ENCODE results near the gene HEATR1. TPM values are rescaled to one million over a fixed set of nuclear protein-coding genes. Genes with fewer than 3 reads are reported as not detected.
A peak's percentile ranks its signal among the peaks of the same experiment; 100 is the strongest.

HEATR1 gene
- total RNA-seq, 1 experiment from 2014 or later = 73.0 TPM

DNA sequence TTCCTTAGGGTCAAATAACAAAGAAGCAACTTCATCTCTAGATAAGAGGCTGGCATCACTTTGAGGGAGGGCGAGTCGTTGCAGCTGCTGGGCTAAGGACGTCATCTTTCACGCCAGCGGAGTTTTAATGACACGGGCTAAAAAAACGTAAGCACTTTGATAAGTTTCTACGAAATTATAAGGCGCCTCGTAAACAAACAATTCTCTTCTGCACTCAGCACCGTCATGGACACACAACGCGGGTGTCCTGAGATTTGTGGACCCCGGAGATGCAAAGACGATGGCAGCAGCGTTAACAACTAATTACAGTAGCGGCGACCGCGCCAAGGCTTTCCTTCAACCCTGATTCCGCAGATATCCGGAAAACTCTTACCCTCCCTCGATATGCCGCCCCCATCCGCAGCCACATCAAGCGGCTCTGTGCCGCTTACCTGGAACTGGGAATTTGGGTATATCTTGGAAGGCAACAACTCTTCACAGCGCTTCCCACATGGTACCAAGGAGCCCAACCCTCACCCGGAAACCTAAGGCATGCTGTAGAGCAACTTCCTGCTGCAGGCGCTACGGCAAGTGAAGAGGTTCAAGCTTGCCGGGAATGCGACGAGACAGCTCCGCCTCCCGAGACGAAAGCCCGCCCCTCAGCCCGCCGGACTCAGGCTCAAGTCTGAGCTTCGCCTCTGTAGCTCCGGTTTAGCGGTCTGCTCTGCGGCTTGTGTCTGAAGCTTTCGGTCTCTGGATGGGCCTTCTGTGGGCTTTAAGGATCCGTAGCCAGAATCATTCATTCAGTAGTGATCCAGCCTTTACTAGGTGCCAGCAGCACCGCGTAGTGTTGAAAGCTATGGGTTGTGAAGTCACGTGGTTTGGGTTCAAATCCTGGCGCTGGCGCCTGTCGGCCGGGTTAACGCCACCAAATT lies at the start of gene HEATR1 (continued):
- TF ChIP-seq, protein P1, sequence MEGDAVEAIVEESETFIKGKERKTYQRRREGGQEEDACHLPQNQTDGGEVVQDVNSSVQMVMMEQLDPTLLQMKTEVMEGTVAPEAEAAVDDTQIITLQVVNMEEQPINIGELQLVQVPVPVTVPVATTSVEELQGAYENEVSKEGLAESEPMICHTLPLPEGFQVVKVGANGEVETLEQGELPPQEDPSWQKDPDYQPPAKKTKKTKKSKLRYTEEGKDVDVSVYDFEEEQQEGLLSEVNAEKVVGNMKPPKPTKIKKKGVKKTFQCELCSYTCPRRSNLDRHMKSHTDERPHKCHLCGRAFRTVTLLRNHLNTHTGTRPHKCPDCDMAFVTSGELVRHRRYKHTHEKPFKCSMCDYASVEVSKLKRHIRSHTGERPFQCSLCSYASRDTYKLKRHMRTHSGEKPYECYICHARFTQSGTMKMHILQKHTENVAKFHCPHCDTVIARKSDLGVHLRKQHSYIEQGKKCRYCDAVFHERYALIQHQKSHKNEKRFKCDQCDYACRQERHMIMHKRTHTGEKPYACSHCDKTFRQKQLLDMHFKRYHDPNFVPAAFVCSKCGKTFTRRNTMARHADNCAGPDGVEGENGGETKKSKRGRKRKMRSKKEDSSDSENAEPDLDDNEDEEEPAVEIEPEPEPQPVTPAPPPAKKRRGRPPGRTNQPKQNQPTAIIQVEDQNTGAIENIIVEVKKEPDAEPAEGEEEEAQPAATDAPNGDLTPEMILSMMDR (IDR thresholded peaks at IDR 0.05) = no peak
- TF ChIP-seq, protein P2, sequence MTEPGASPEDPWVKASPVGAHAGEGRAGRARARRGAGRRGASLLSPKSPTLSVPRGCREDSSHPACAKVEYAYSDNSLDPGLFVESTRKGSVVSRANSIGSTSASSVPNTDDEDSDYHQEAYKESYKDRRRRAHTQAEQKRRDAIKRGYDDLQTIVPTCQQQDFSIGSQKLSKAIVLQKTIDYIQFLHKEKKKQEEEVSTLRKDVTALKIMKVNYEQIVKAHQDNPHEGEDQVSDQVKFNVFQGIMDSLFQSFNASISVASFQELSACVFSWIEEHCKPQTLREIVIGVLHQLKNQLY (CRISPR knock-in tag; IDR thresholded peaks at IDR 0.05) = no peak
- TF ChIP-seq IRF2 (CRISPR knock-in tag; IDR thresholded peaks at IDR 0.05; ENCODE audit: borderline replicate concordance, low read depth) (no peak), ZNF416 (CRISPR knock-in tag; IDR thresholded peaks at IDR 0.05) (no peak), GTF2I (CRISPR knock-in tag; conservative IDR thresholded peaks at IDR 0.05) (no peak), OVOL2 (CRISPR knock-in tag; IDR thresholded peaks at IDR 0.05; ENCODE audit: borderline replicate concordance) (no peak), RELA (CRISPR knock-in tag; IDR thresholded peaks at IDR 0.05; ENCODE audit: borderline replicate concordance) (no peak), ZNF232 (CRISPR knock-in tag; IDR thresholded peaks at IDR 0.05) (0 out of 2 replicates have a peak, but pooled peaks have one; percentile 53), ZNF219 (CRISPR knock-in tag; IDR thresholded peaks at IDR 0.05; ENCODE audit: borderline replicate concordance) (no peak), SP1 (CRISPR knock-in tag; conservative IDR thresholded peaks at IDR 0.05) (peak; percentile 92), JUN (CRISPR knock-in tag; IDR thresholded peaks at IDR 0.05) (no peak), SMAD3 (CRISPR knock-in tag; IDR thresholded peaks at IDR 0.05; ENCODE audit: borderline replicate concordance) (peak; percentile 81), FOXK1 (CRISPR knock-in tag; IDR thresholded peaks at IDR 0.05) (peak; percentile 96), ZNF138 (CRISPR knock-in tag; conservative IDR thresholded peaks at IDR 0.05) (no peak), TEAD4 (CRISPR knock-in tag; IDR thresholded peaks at IDR 0.05) (no peak), HMGA2 (CRISPR knock-in tag; IDR thresholded peaks at IDR 0.05) (no peak), ZNF671 (CRISPR knock-in tag; IDR thresholded peaks at IDR 0.05) (no peak)
- TF ChIP-seq, protein P3, sequence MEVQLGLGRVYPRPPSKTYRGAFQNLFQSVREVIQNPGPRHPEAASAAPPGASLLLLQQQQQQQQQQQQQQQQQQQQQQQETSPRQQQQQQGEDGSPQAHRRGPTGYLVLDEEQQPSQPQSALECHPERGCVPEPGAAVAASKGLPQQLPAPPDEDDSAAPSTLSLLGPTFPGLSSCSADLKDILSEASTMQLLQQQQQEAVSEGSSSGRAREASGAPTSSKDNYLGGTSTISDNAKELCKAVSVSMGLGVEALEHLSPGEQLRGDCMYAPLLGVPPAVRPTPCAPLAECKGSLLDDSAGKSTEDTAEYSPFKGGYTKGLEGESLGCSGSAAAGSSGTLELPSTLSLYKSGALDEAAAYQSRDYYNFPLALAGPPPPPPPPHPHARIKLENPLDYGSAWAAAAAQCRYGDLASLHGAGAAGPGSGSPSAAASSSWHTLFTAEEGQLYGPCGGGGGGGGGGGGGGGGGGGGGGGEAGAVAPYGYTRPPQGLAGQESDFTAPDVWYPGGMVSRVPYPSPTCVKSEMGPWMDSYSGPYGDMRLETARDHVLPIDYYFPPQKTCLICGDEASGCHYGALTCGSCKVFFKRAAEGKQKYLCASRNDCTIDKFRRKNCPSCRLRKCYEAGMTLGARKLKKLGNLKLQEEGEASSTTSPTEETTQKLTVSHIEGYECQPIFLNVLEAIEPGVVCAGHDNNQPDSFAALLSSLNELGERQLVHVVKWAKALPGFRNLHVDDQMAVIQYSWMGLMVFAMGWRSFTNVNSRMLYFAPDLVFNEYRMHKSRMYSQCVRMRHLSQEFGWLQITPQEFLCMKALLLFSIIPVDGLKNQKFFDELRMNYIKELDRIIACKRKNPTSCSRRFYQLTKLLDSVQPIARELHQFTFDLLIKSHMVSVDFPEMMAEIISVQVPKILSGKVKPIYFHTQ (CRISPR knock-in tag; IDR thresholded peaks at IDR 0.05) = no peak
- TF ChIP-seq, protein P4, sequence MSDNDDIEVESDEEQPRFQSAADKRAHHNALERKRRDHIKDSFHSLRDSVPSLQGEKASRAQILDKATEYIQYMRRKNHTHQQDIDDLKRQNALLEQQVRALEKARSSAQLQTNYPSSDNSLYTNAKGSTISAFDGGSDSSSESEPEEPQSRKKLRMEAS (CRISPR knock-in tag; IDR thresholded peaks at IDR 0.05) = peak; percentile 88
- TF ChIP-seq, protein P5, sequence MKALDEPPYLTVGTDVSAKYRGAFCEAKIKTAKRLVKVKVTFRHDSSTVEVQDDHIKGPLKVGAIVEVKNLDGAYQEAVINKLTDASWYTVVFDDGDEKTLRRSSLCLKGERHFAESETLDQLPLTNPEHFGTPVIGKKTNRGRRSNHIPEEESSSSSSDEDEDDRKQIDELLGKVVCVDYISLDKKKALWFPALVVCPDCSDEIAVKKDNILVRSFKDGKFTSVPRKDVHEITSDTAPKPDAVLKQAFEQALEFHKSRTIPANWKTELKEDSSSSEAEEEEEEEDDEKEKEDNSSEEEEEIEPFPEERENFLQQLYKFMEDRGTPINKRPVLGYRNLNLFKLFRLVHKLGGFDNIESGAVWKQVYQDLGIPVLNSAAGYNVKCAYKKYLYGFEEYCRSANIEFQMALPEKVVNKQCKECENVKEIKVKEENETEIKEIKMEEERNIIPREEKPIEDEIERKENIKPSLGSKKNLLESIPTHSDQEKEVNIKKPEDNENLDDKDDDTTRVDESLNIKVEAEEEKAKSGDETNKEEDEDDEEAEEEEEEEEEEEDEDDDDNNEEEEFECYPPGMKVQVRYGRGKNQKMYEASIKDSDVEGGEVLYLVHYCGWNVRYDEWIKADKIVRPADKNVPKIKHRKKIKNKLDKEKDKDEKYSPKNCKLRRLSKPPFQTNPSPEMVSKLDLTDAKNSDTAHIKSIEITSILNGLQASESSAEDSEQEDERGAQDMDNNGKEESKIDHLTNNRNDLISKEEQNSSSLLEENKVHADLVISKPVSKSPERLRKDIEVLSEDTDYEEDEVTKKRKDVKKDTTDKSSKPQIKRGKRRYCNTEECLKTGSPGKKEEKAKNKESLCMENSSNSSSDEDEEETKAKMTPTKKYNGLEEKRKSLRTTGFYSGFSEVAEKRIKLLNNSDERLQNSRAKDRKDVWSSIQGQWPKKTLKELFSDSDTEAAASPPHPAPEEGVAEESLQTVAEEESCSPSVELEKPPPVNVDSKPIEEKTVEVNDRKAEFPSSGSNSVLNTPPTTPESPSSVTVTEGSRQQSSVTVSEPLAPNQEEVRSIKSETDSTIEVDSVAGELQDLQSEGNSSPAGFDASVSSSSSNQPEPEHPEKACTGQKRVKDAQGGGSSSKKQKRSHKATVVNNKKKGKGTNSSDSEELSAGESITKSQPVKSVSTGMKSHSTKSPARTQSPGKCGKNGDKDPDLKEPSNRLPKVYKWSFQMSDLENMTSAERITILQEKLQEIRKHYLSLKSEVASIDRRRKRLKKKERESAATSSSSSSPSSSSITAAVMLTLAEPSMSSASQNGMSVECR (CRISPR knock-in tag; IDR thresholded peaks at IDR 0.05; ENCODE audit: borderline replicate concordance) = peak; percentile 37; the same call in 1 of the 2 replicates
- TF ChIP-seq, protein P6, sequence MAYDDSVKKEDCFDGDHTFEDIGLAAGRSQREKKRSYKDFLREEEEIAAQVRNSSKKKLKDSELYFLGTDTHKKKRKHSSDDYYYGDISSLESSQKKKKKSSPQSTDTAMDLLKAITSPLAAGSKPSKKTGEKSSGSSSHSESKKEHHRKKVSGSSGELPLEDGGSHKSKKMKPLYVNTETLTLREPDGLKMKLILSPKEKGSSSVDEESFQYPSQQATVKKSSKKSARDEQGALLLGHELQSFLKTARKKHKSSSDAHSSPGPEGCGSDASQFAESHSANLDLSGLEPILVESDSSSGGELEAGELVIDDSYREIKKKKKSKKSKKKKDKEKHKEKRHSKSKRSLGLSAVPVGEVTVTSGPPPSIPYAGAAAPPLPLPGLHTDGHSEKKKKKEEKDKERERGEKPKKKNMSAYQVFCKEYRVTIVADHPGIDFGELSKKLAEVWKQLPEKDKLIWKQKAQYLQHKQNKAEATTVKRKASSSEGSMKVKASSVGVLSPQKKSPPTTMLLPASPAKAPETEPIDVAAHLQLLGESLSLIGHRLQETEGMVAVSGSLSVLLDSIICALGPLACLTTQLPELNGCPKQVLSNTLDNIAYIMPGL (CRISPR knock-in tag; IDR thresholded peaks at IDR 0.05) = 0 out of 2 replicates have a peak, but pooled peaks have one; percentile 47
- TF ChIP-seq, protein P7, sequence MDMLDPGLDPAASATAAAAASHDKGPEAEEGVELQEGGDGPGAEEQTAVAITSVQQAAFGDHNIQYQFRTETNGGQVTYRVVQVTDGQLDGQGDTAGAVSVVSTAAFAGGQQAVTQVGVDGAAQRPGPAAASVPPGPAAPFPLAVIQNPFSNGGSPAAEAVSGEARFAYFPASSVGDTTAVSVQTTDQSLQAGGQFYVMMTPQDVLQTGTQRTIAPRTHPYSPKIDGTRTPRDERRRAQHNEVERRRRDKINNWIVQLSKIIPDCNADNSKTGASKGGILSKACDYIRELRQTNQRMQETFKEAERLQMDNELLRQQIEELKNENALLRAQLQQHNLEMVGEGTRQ (CRISPR knock-in tag; IDR thresholded peaks at IDR 0.05) = peak; percentile 85
- TF ChIP-seq, protein P8, sequence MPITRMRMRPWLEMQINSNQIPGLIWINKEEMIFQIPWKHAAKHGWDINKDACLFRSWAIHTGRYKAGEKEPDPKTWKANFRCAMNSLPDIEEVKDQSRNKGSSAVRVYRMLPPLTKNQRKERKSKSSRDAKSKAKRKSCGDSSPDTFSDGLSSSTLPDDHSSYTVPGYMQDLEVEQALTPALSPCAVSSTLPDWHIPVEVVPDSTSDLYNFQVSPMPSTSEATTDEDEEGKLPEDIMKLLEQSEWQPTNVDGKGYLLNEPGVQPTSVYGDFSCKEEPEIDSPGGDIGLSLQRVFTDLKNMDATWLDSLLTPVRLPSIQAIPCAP (CRISPR knock-in tag; IDR thresholded peaks at IDR 0.05) = 0 out of 2 replicates have a peak, but pooled peaks have one; percentile 41
- TF ChIP-seq, protein P9, sequence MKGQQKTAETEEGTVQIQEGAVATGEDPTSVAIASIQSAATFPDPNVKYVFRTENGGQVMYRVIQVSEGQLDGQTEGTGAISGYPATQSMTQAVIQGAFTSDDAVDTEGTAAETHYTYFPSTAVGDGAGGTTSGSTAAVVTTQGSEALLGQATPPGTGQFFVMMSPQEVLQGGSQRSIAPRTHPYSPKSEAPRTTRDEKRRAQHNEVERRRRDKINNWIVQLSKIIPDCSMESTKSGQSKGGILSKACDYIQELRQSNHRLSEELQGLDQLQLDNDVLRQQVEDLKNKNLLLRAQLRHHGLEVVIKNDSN (CRISPR knock-in tag; IDR thresholded peaks at IDR 0.05) = peak; percentile 84

All from WTC11 (cell line).